Liver (tissue), 9 donors: Measurements from ENCODE around the gene PARD3B. TPM values are rescaled to one million over a fixed set of nuclear protein-coding genes. Genes with fewer than 3 reads are reported as not detected.

Experiments
- DNase-seq: peaks from one replicate; pipeline ENCODE4 v3.0.0-alpha.2; 2017; ENCODE audit warnings: low spot score
- H3K27ac ChIP-seq, 2 donors: one replicate each; pipeline ENCODE4 v1.7.0; 2013; ENCODE audit warnings: inconsistent platforms in 2 of 2, low read length in 2 of 2, control low read depth in 1 of 2, low read depth in 1 of 2, mild to moderate bottlenecking in 1 of 2
- H3K27me3 ChIP-seq, 4 donors: one replicate each; pipeline versions ENCODE4 v1.6.1 to v1.7.0; 2013; ENCODE audit warnings: low read length in 3 of 4, inconsistent platforms in 1 of 4, mild to moderate bottlenecking in 1 of 4, moderate library complexity in 1 of 4; ENCODE audit not compliant: control insufficient read depth in 4 of 4, insufficient read depth in 4 of 4
- H3K36me3 ChIP-seq, 4 donors: one replicate each; pipeline versions ENCODE4 v1.6.1 to v1.7.0; 2013; ENCODE audit warnings: low read length in 3 of 4, mild to moderate bottlenecking in 3 of 4, low read depth in 1 of 4, moderate library complexity in 1 of 4; ENCODE audit not compliant: control insufficient read depth in 4 of 4, insufficient read depth in 3 of 4
- H3K4me1 ChIP-seq, 4 donors: one replicate each; pipeline versions ENCODE4 v1.6.1 to v1.7.0; 2013; ENCODE audit warnings: low read length in 3 of 4, mild to moderate bottlenecking in 3 of 4, moderate library complexity in 1 of 4; ENCODE audit not compliant: control insufficient read depth in 4 of 4, insufficient read depth in 4 of 4
- H3K4me3 ChIP-seq, 3 donors: one replicate each; pipeline versions ENCODE4 v1.6.1 to v1.7.0; 2013; ENCODE audit warnings: low read length in 3 of 3, control low read depth in 1 of 3, low read depth in 1 of 3, mild to moderate bottlenecking in 1 of 3
- H3K9ac ChIP-seq, 2 donors: one replicate each; pipeline ENCODE4 v1.7.0; 2013; ENCODE audit warnings: low read length in 2 of 2, mild to moderate bottlenecking in 2 of 2, moderate library complexity in 2 of 2, control low read depth in 1 of 2, low read depth in 1 of 2
- H3K9me3 ChIP-seq, 4 donors: one replicate each; pipeline versions ENCODE4 v1.6.1 to v1.7.0; 2013; ENCODE audit warnings: low read length in 3 of 4; ENCODE audit not compliant: control insufficient read depth in 4 of 4
- ATF3 ChIP-seq: IDR thresholded peaks from 2 replicates; pipeline ENCODE4 v1.6.1; 2016; ENCODE audit warnings: antibody characterized with exemption
- CTCF ChIP-seq: fragments of 150-350 bp; IDR thresholded peaks from 2 replicates; pipeline ENCODE4 v1.5.1; 2017; ENCODE audit warnings: improper control_type of control experiment, low read depth, low read length; ENCODE audit not compliant: missing input control
- EGR1 ChIP-seq, 2 donors: IDR thresholded peaks; 2 replicates each; pipeline ENCODE4 v1.6.1; 2016 to 2018; ENCODE audit warnings: antibody characterized with exemption in 2 of 2, low read depth in 2 of 2
- FOXA1 ChIP-seq: IDR thresholded peaks from 2 replicates; pipeline ENCODE4 v1.6.1; 2016; ENCODE audit warnings: antibody characterized with exemption
- FOXA2 ChIP-seq: IDR thresholded peaks from 2 replicates; pipeline ENCODE4 v1.6.1; 2016; ENCODE audit warnings: antibody characterized with exemption
- GABPA ChIP-seq, 2 donors: IDR thresholded peaks in 1 of 2; conservative IDR thresholded peaks in 1 of 2; 2 replicates each; pipeline ENCODE4 v1.6.1; 2016; ENCODE audit warnings: antibody characterized with exemption in 2 of 2, mild to moderate bottlenecking in 1 of 2, moderate library complexity in 1 of 2
- HNF4A ChIP-seq, 2 donors: conservative IDR thresholded peaks; 2 replicates each; pipeline ENCODE4 v1.6.1; 2016; ENCODE audit warnings: antibody characterized with exemption in 2 of 2, mild to moderate bottlenecking in 2 of 2
- HNF4G ChIP-seq: IDR thresholded peaks from 2 replicates; pipeline ENCODE4 v1.6.1; 2016; ENCODE audit warnings: antibody characterized with exemption
- JUND ChIP-seq, 2 donors: IDR thresholded peaks; 2 replicates each; pipeline ENCODE4 v1.6.1; 2016; ENCODE audit warnings: antibody characterized with exemption in 2 of 2
- MAX ChIP-seq: IDR thresholded peaks from 2 replicates; pipeline ENCODE4 v1.6.1; 2016; ENCODE audit warnings: antibody characterized with exemption
- NR2F2 ChIP-seq: IDR thresholded peaks from 2 replicates; pipeline ENCODE4 v1.6.1; 2016; ENCODE audit warnings: antibody characterized with exemption
- RAD21 ChIP-seq, 2 donors: IDR thresholded peaks; 2 replicates each; pipeline ENCODE4 v1.6.1; 2016; ENCODE audit warnings: antibody characterized with exemption in 2 of 2, mild to moderate bottlenecking in 2 of 2
- REST ChIP-seq: IDR thresholded peaks from 2 replicates; pipeline ENCODE4 v1.6.1; 2016; ENCODE audit warnings: antibody characterized with exemption, mild to moderate bottlenecking
- RXRA ChIP-seq, 2 donors: IDR thresholded peaks; 2 replicates each; pipeline ENCODE4 v1.6.1; 2017 to 2018; ENCODE audit warnings: antibody characterized with exemption in 2 of 2, mild to moderate bottlenecking in 1 of 2
- SP1 ChIP-seq: IDR thresholded peaks from 2 replicates; pipeline ENCODE4 v1.6.1; 2018; ENCODE audit warnings: antibody characterized with exemption, mild to moderate bottlenecking
- TAF1 ChIP-seq: conservative IDR thresholded peaks from 2 replicates; pipeline ENCODE4 v1.6.1; 2016; ENCODE audit warnings: antibody characterized with exemption, mild to moderate bottlenecking
- YY1 ChIP-seq: IDR thresholded peaks from 2 replicates; pipeline ENCODE4 v1.6.1; 2016; ENCODE audit warnings: antibody characterized with exemption, mild to moderate bottlenecking
- ZBTB33 ChIP-seq: IDR thresholded peaks from 2 replicates; pipeline ENCODE4 v1.6.1; 2016; ENCODE audit warnings: antibody characterized with exemption
- WGBS: extraction: QIAGEN DNeasy Blood & Tissue Kit; methylation state at CpG from one replicate; pipeline ENCODE4 v1.1.7; 2013; 5-methylcytosine and 5-hydroxymethylcytosine counted together
- polyA plus RNA-seq, 2 donors: library from polyadenylated mRNA; stranded (reverse) in 1 of 2; unstranded in 1 of 2; fragments of 200-250 nt in 1 of 2; fragments of >200 nt in 1 of 2; fragmentation: Nextera tagmentation in 1 of 2; extraction: Ambion mirVana in 1 of 2; gene quantifications; one replicate each; pipeline versions ENCODE4 v1.2.1 to v1.2.3, GENCODE V29; 2013 to 2015
- total RNA-seq, 2 donors: library from RNA; depleted of rRNA; stranded (reverse); fragments of >200 nt; gene quantifications; one replicate each; pipeline ENCODE4 v1.2.3, GENCODE V29; 2014
- donor health status: healthy.
- donor health status: healthy.
- donor health status: healthy.
- donor health status: healthy.
- donor health status: healthy.

The PARD3B gene
- total and polyA plus RNA-seq, 4 donors: 1.1 to 10.3 (median 3.7) TPM

GRCh38 chr2:204763974-204764703 is 218.9 kb downstream of the PARD3B start:
- TF ChIP-seq RXRA (IDR thresholded peaks at IDR 0.05) (no peak), SP1 (no peak), GABPA (IDR thresholded peaks at IDR 0.05 in 1 of 2, conservative IDR thresholded peaks at IDR 0.05 in 1 of 2) (no peak), EGR1 (IDR thresholded peaks at IDR 0.05; ENCODE audit: low read depth in 2 of 2) (no peak), ATF3 (no peak), REST (no peak), HNF4A (conservative IDR thresholded peaks at IDR 0.05) (no peak), ZBTB33 (no peak), FOXA1 (no peak), YY1 (no peak), RAD21 (IDR thresholded peaks at IDR 0.05) (no peak), TAF1 (no peak), CTCF (no peak), HNF4G (no peak), FOXA2 (no peak), MAX (no peak), NR2F2 (no peak), JUND (IDR thresholded peaks at IDR 0.05) (no peak)

More at GRCh38 chr2:204763974-204764703, 218.9 kb downstream of the PARD3B start:
- no peak for DNase-seq
- H3K4me3 ChIP-seq: peak overlapping the region in 2 of 3 donors; percentile 3 to 62
- H3K4me1 ChIP-seq: no peaks in the 10 kb centered on the region
- no peak overlapping the region for H3K27ac ChIP-seq
- H3K36me3 ChIP-seq: peaks cover 0 to 4% (median 0%) of the 10 kb centered on the region in 4 donors
- no peak overlapping the region for H3K9ac ChIP-seq
- 95% methylated on average over 4 of the region's 4 CpGs for WGBS
- H3K27me3 ChIP-seq: no peaks in the 10 kb centered on the region
- H3K9me3 ChIP-seq: peaks cover 6 to 21% (median 11%) of the 10 kb centered on the region in 4 donors
